K562 (cell line): ENCODE measurements around the gene RDH13. TPM values are rescaled to one million over a fixed set of nuclear protein-coding genes. Genes with fewer than 3 reads are reported as not detected.
A peak's percentile ranks its signal among the peaks of the same experiment; 100 is the strongest.

ENCODE experiments used
- KLF16 ChIP-seq: IDR thresholded peaks from 2 replicates; pipeline ENCODE4 v1.6.1; 2016; ENCODE audit warnings: antibody characterized with exemption
- NFATC3 ChIP-seq: fragments of 450-650 bp; IDR thresholded peaks from 2 replicates; pipeline ENCODE4 v1.6.1; 2017; ENCODE audit warnings: mild to moderate bottlenecking
- POLR2AphosphoS5 ChIP-seq: IDR thresholded peaks from 2 replicates; pipeline ENCODE4 v1.6.1; 2011; ENCODE audit warnings: mild to moderate bottlenecking, low read depth, low read length, moderate library complexity; ENCODE audit not compliant: control insufficient read depth, insufficient read depth
- PTBP1 ChIP-seq: fragments of 200-400 bp; formaldehyde crosslinking; IDR thresholded peaks from 2 replicates; pipeline ENCODE4 v1.6.1; 2017; ENCODE audit warnings: low read depth, low read length
- XRCC5 ChIP-seq: fragments of 200-400 bp; formaldehyde crosslinking; IDR thresholded peaks from 2 replicates; pipeline ENCODE4 v1.6.1; 2017; ENCODE audit warnings: low read depth, mild to moderate bottlenecking, low read length
- ZNF253 ChIP-seq: fragments of 250-450 bp; sonication (Bioruptor Pico); conservative IDR thresholded peaks from 2 replicates; pipeline ENCODE4 v1.6.1; 2021; ENCODE audit warnings: mild to moderate bottlenecking
- polyA plus RNA-seq, 8 experiments: library from polyadenylated mRNA; depleted of rRNA in 4 of 8; stranded (reverse) in 5 of 8; unstranded in 3 of 8; fragments of >200 nt; fragmentation: Nextera tagmentation in 2 of 8; fragmentation: Illumina TruSeq in 1 of 8; extraction: Ambion mirVana in 2 of 8; extraction: Trizol in 1 of 8; gene quantifications; 2 replicates each; pipeline versions ENCODE4 v1.2.1 to v1.2.3, GENCODE V29; 2011 to 2014; ENCODE audit warnings: inconsistent platforms in 1 of 8, missing spikeins in 1 of 8
- total RNA-seq, 7 experiments: library from RNA; depleted of rRNA in 6 of 7; stranded (reverse); fragments of >200 nt in 6 of 7; fragmentation: Illumina TruSeq in 2 of 7; extraction: Trizol in 2 of 7; gene quantifications; 2 replicates each; pipeline versions ENCODE4 v1.2.1 to v1.2.3, GENCODE V29; 2011 to 2021; ENCODE audit warnings: low replicate concordance in 1 of 7
- TF ChIP-seq, protein P1 (sequence below): fragments of 200-600 bp; sonication (generic); IDR thresholded peaks from one replicate; pipeline ENCODE4 v1.6.1; 2012; ENCODE audit warnings: mild to moderate bottlenecking, low read depth, low read length, inconsistent platforms

The RDH13 gene
- total and polyA plus RNA-seq, 9 of the 15 experiments (the other 6 are each of a cell fraction or from before 2014, with no cell fraction given): 7.5 to 70.3 (median 39.5) TPM

DNA sequence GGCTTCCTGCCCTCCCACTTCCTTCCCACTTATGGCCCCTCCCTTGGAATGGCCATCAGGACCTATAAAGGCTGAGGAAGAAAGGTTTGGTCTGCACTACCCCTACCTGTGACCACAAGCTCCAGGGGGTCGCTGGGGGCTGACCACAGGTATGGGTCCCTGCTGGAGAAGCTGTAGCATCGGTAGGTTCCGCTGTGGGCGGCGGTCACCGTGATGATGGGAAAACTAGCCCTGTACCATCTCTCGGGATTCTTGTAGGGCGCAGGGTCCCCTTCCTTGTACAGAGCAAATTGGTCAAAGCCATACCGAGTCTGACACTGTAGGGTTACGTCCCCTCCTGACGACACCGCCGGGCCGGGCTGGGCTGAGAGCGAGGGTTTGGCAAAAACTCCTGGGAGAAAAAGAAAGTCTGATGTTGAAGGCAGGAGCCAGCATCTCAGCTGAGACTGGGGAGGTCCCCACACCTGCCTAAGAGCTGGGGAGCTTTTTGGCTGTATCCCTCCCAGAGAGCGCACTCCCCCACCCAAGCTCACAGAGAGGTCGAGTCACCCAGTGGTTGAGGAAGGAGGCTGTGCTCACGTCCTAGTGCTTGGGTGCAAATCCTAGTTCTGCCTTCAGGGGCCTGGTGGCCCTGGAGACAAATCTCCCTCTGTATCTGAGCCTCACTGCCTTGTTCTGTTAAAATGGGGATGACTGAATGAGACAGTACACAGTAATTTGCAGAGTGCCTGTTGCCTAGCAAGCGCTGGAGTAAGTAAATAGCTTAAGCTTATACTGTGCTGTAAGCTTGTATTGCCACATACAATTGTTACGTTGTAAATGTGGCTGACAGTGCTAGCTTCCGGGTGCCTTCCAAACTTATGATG lies 35.2 kb downstream of the RDH13 start (continued):
- TF ChIP-seq, protein P1, sequence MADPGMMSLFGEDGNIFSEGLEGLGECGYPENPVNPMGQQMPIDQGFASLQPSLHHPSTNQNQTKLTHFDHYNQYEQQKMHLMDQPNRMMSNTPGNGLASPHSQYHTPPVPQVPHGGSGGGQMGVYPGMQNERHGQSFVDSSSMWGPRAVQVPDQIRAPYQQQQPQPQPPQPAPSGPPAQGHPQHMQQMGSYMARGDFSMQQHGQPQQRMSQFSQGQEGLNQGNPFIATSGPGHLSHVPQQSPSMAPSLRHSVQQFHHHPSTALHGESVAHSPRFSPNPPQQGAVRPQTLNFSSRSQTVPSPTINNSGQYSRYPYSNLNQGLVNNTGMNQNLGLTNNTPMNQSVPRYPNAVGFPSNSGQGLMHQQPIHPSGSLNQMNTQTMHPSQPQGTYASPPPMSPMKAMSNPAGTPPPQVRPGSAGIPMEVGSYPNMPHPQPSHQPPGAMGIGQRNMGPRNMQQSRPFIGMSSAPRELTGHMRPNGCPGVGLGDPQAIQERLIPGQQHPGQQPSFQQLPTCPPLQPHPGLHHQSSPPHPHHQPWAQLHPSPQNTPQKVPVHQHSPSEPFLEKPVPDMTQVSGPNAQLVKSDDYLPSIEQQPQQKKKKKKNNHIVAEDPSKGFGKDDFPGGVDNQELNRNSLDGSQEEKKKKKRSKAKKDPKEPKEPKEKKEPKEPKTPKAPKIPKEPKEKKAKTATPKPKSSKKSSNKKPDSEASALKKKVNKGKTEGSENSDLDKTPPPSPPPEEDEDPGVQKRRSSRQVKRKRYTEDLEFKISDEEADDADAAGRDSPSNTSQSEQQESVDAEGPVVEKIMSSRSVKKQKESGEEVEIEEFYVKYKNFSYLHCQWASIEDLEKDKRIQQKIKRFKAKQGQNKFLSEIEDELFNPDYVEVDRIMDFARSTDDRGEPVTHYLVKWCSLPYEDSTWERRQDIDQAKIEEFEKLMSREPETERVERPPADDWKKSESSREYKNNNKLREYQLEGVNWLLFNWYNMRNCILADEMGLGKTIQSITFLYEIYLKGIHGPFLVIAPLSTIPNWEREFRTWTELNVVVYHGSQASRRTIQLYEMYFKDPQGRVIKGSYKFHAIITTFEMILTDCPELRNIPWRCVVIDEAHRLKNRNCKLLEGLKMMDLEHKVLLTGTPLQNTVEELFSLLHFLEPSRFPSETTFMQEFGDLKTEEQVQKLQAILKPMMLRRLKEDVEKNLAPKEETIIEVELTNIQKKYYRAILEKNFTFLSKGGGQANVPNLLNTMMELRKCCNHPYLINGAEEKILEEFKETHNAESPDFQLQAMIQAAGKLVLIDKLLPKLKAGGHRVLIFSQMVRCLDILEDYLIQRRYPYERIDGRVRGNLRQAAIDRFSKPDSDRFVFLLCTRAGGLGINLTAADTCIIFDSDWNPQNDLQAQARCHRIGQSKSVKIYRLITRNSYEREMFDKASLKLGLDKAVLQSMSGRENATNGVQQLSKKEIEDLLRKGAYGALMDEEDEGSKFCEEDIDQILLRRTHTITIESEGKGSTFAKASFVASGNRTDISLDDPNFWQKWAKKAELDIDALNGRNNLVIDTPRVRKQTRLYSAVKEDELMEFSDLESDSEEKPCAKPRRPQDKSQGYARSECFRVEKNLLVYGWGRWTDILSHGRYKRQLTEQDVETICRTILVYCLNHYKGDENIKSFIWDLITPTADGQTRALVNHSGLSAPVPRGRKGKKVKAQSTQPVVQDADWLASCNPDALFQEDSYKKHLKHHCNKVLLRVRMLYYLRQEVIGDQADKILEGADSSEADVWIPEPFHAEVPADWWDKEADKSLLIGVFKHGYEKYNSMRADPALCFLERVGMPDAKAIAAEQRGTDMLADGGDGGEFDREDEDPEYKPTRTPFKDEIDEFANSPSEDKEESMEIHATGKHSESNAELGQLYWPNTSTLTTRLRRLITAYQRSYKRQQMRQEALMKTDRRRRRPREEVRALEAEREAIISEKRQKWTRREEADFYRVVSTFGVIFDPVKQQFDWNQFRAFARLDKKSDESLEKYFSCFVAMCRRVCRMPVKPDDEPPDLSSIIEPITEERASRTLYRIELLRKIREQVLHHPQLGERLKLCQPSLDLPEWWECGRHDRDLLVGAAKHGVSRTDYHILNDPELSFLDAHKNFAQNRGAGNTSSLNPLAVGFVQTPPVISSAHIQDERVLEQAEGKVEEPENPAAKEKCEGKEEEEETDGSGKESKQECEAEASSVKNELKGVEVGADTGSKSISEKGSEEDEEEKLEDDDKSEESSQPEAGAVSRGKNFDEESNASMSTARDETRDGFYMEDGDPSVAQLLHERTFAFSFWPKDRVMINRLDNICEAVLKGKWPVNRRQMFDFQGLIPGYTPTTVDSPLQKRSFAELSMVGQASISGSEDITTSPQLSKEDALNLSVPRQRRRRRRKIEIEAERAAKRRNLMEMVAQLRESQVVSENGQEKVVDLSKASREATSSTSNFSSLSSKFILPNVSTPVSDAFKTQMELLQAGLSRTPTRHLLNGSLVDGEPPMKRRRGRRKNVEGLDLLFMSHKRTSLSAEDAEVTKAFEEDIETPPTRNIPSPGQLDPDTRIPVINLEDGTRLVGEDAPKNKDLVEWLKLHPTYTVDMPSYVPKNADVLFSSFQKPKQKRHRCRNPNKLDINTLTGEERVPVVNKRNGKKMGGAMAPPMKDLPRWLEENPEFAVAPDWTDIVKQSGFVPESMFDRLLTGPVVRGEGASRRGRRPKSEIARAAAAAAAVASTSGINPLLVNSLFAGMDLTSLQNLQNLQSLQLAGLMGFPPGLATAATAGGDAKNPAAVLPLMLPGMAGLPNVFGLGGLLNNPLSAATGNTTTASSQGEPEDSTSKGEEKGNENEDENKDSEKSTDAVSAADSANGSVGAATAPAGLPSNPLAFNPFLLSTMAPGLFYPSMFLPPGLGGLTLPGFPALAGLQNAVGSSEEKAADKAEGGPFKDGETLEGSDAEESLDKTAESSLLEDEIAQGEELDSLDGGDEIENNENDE: no peak
- TF ChIP-seq PTBP1: 0 out of 2 replicates have a peak, but pooled peaks have one; percentile 46
- no peak for TF ChIP-seq KLF16
- no peak for TF ChIP-seq NFATC3
- TF ChIP-seq POLR2AphosphoS5: peak; percentile 13; the same call in 1 of the 2 replicates
- no peak for TF ChIP-seq ZNF253
- TF ChIP-seq XRCC5: no peak
